OCI-LY3 (cell line): ENCODE results near the gene RERE.

Source experiments
- H2AFZ ChIP-seq: fragments of 200-600, 300-600 bp; shearing (Covaris generic); 2 replicates; pipeline ENCODE4 v1.6.0; 2014; ENCODE audit warnings: antibody characterized with exemption, low read depth, low read length
- H3K27ac ChIP-seq: fragments of 200-600, 300-600 bp; sonication (generic); 2 replicates; pipeline ENCODE4 v1.5.1; 2014; ENCODE audit warnings: mild to moderate bottlenecking, low read length, moderate library complexity, mixed read lengths
- H3K27me3 ChIP-seq: fragments of 200-600, 300-600 bp; sonication (generic); 2 replicates; pipeline ENCODE4 v1.6.1; 2014; ENCODE audit warnings: low read depth, low read length, mixed read lengths
- H3K36me3 ChIP-seq: fragments of 200-600, 300-600 bp; sonication (generic); replicated peaks from 2 replicates; pipeline ENCODE3; 2014; ENCODE audit warnings: low read depth, low read length, mixed read lengths
- H3K4me1 ChIP-seq: fragments of 300-600, 200-600 bp; sonication (generic); 2 replicates; pipeline ENCODE4 v1.6.1; 2014; ENCODE audit warnings: low read length, mixed read lengths
- H3K4me2 ChIP-seq: fragments of 200-600, 300-600 bp; sonication (generic); 2 replicates; pipeline ENCODE4 v1.6.1; 2014; ENCODE audit warnings: low read length, mixed read lengths
- H3K4me3 ChIP-seq: fragments of 300-600, 200-600 bp; sonication (generic); 2 replicates; pipeline ENCODE4 v1.5.1; 2014; ENCODE audit warnings: antibody characterized with exemption, mild to moderate bottlenecking, low read length, moderate library complexity
- H3K79me2 ChIP-seq: fragments of 300-600, 200-600 bp; shearing (Covaris generic); 2 replicates; pipeline ENCODE4 v1.6.1; 2014; ENCODE audit warnings: mild to moderate bottlenecking, low read length, mixed read lengths
- H3K9ac ChIP-seq: fragments of 300-600, 200-600 bp; shearing (Covaris generic); 2 replicates; pipeline ENCODE4 v1.6.0; 2014; ENCODE audit warnings: mild to moderate bottlenecking, low read length, moderate library complexity
- H3K9me3 ChIP-seq: fragments of 200-600, 300-600 bp; shearing (Covaris generic); 2 replicates; pipeline ENCODE4 v1.6.1; 2014; ENCODE audit warnings: low read length, mixed read lengths; ENCODE audit not compliant: insufficient read depth
- H4K20me1 ChIP-seq: fragments of 200-600, 300-600 bp; sonication (generic); 2 replicates; pipeline ENCODE4 v1.6.1; 2016; ENCODE audit warnings: low read length, mixed read lengths; ENCODE audit not compliant: insufficient read depth
- EZH2phosphoT487 ChIP-seq: fragments of 200-600 bp; shearing (Covaris generic); IDR thresholded peaks from 2 replicates; pipeline ENCODE4 v1.6.1; 2018; ENCODE audit warnings: antibody characterized with exemption, mixed run types, low read depth
- TF ChIP-seq, protein P1 (sequence below): fragments of 200-600, 300-600 bp; sonication (generic); IDR thresholded peaks from 2 replicates; pipeline ENCODE4 v1.5.1; 2014; ENCODE audit warnings: antibody characterized with exemption, low read length, low read depth

The RERE gene

GRCh38 chr1:8460132-8460544, 357.3 kb downstream of the RERE start:
- Histone ChIP-seq H3K79me2 (no peaks in the 10 kb centered on the region), H3K36me3 (no peaks in the 10 kb centered on the region), H3K9me3 (no peaks in the 10 kb centered on the region), H3K4me2 (no peak overlapping the region), H2AFZ (no peak overlapping the region), H3K9ac (no peak overlapping the region), H3K27ac (no peak overlapping the region), H3K27me3 (no peaks in the 10 kb centered on the region), H3K4me1 (peaks cover 15% of the 10 kb centered on the region), H3K4me3 (no peak overlapping the region), H4K20me1 (no peaks in the 10 kb centered on the region)
- TF ChIP-seq, protein P1, sequence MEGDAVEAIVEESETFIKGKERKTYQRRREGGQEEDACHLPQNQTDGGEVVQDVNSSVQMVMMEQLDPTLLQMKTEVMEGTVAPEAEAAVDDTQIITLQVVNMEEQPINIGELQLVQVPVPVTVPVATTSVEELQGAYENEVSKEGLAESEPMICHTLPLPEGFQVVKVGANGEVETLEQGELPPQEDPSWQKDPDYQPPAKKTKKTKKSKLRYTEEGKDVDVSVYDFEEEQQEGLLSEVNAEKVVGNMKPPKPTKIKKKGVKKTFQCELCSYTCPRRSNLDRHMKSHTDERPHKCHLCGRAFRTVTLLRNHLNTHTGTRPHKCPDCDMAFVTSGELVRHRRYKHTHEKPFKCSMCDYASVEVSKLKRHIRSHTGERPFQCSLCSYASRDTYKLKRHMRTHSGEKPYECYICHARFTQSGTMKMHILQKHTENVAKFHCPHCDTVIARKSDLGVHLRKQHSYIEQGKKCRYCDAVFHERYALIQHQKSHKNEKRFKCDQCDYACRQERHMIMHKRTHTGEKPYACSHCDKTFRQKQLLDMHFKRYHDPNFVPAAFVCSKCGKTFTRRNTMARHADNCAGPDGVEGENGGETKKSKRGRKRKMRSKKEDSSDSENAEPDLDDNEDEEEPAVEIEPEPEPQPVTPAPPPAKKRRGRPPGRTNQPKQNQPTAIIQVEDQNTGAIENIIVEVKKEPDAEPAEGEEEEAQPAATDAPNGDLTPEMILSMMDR = no peak
- TF ChIP-seq EZH2phosphoT487 = no peak

- no peak overlapping the region for H3K27ac ChIP-seq
- TF ChIP-seq, protein P1 = no peak
- no peak for TF ChIP-seq EZH2phosphoT487
Measured at GRCh38 chr1:8458607-8459006, 358.8 kb downstream of the RERE start.

DNA sequence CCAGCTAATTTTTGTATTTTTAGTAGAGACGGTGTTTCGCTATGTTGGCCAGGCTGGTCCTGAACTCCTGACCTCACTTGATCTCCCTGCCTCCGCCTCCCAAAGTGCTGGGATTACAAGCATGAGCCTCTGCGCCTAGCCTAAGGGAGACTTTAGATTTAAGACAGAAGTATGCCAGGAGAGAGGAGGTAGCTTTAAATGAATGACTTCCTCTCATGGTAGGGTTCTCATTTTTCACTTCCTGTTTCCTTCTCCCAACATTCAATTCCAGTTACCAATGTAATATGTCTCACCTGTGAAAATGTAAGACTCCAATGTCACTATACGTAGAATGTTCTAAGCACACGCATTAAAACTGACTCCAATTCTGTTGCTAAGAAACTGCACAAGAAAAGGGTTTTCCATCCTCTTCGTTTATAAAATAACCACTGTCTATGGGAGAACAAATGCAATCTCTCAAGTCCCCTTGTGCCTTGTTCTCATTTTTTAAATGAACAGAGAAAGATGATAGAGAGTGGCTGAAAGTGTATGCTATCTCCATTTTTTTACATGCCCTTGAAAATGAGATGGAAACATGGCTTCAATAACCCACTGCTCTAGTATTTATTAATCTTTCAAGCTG, 359.6 kb downstream of the RERE start:
- no peaks in the 10 kb centered on the region for H3K27me3 ChIP-seq
- H4K20me1 ChIP-seq = no peaks in the 10 kb centered on the region
- no peak for TF ChIP-seq EZH2phosphoT487
- TF ChIP-seq, protein P1 = no peak
- no peaks in the 10 kb centered on the region for H3K79me2 ChIP-seq
- no peaks in the 10 kb centered on the region for H3K36me3 ChIP-seq
- H3K27ac ChIP-seq = peak overlapping the region; percentile 32
- no peak overlapping the region for H3K9ac ChIP-seq
- no peak overlapping the region for H2AFZ ChIP-seq
- H3K4me1 ChIP-seq = peaks cover 15% of the 10 kb centered on the region
- H3K4me2 ChIP-seq = peak overlapping the region; percentile 65
- peak overlapping the region; percentile 47 for H3K4me3 ChIP-seq
- H3K9me3 ChIP-seq = no peaks in the 10 kb centered on the region

More at GRCh38 chr1:8458607-8459006, 358.8 kb downstream of the RERE start:
- Histone ChIP-seq H3K27me3 (no peaks in the 10 kb centered on the region), H3K4me1 (peaks cover 15% of the 10 kb centered on the region), H3K9me3 (no peaks in the 10 kb centered on the region), H4K20me1 (no peaks in the 10 kb centered on the region), H3K4me2 (no peak overlapping the region), H2AFZ (no peak overlapping the region), H3K9ac (no peak overlapping the region), H3K36me3 (no peaks in the 10 kb centered on the region), H3K4me3 (no peak overlapping the region), H3K79me2 (no peaks in the 10 kb centered on the region)

DNA sequence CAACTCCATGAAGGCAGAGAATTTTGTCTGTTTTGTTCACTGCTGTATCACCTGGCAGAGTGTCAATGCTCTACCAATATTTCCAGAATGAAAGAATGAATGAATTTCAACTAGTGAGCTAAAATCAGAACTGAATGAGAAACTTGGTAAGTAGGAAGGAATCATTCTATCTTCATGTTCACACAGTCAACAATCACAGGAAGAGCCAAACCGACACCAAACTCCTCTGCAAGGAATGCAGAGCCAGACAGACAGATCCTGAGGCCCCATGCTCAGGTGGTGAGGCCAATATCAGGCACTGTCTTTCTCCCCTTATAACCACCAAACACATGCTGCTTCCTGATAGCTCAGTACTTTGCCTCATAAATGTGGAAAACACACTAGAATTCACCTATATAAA, 360.4 kb downstream of the RERE start:
- H4K20me1 ChIP-seq = no peaks in the 10 kb centered on the region
- no peaks in the 10 kb centered on the region for H3K27me3 ChIP-seq
- no peaks in the 10 kb centered on the region for H3K36me3 ChIP-seq
- H2AFZ ChIP-seq = no peak overlapping the region
- H3K27ac ChIP-seq = no peak overlapping the region
- TF ChIP-seq EZH2phosphoT487 = no peak
- TF ChIP-seq, protein P1 = no peak
- no peaks in the 10 kb centered on the region for H3K79me2 ChIP-seq
- no peak overlapping the region for H3K4me2 ChIP-seq
- peaks cover 15% of the 10 kb centered on the region for H3K4me1 ChIP-seq
- no peaks in the 10 kb centered on the region for H3K9me3 ChIP-seq
- no peak overlapping the region for H3K4me3 ChIP-seq
- H3K9ac ChIP-seq = no peak overlapping the region
